ENCODE results near the gene SEC11A.
"Not testable (repeated sequence)": the region's sequence is repeated elsewhere in the genome, so short reads cannot be mapped to it uniquely, and the experiment has no call there.

The SEC11A gene

GRCh38 chr15:84645496-84645895 is 70.4 kb downstream of the SEC11A start:
- Histone ChIP-seq H3K36me3 (ENCODE audit: control insufficient read depth, insufficient read depth, low read length) (peaks cover 35% of the 10 kb centered on the region), H3K4me3 (ENCODE audit: insufficient read depth, low read depth, low read length) (no peak overlapping the region), H3K4me1 (ENCODE audit: control insufficient read depth, insufficient read depth, low read length) (no peaks in the 10 kb centered on the region), H3K27ac (ENCODE audit: insufficient read depth, low read depth, low read length, poor library complexity, severe bottlenecking) (no peak overlapping the region), H3K9me3 (ENCODE audit: control insufficient read depth, low read length) (no peaks in the 10 kb centered on the region), H3K27me3 (ENCODE audit: control insufficient read depth, insufficient read depth, low read length, poor library complexity, severe bottlenecking) (no peaks in the 10 kb centered on the region)
- WGBS, 2 experiments: 96 to 97% methylated on average over 10 of the region's 10 CpGs

GRCh38 chr15:84643838-84644237 is 72.1 kb downstream of the SEC11A start:
- no peak overlapping the region for H3K4me3 ChIP-seq (ENCODE audit: insufficient read depth, low read depth, low read length)
- no peaks in the 10 kb centered on the region for H3K4me1 ChIP-seq (ENCODE audit: control insufficient read depth, insufficient read depth, low read length)
- H3K9me3 ChIP-seq (ENCODE audit: control insufficient read depth, low read length): no peaks in the 10 kb centered on the region
- H3K27me3 ChIP-seq (ENCODE audit: control insufficient read depth, insufficient read depth, low read length, poor library complexity, severe bottlenecking): no peaks in the 10 kb centered on the region
- no peak overlapping the region for H3K27ac ChIP-seq (ENCODE audit: insufficient read depth, low read depth, low read length, poor library complexity, severe bottlenecking)
- WGBS, 2 experiments: 95 to 96% methylated on average over 5 to 6 of the region's 6 CpGs
- H3K36me3 ChIP-seq (ENCODE audit: control insufficient read depth, insufficient read depth, low read length): peaks cover 35% of the 10 kb centered on the region

GRCh38 chr15:84642640-84643039 is 73.3 kb downstream of the SEC11A start:
- not testable (repeated sequence) for H3K9me3 ChIP-seq (ENCODE audit: control insufficient read depth, low read length); H3K27ac ChIP-seq (ENCODE audit: insufficient read depth, low read depth, low read length, poor library complexity, severe bottlenecking); H3K27me3 ChIP-seq (ENCODE audit: control insufficient read depth, insufficient read depth, low read length, poor library complexity, severe bottlenecking); H3K4me3 ChIP-seq (ENCODE audit: insufficient read depth, low read depth, low read length); H3K4me1 ChIP-seq (ENCODE audit: control insufficient read depth, insufficient read depth, low read length)
- WGBS, 2 experiments: 44 to 47% methylated on average over 2 of the region's 2 CpGs
- peaks cover 25% of the 10 kb centered on the region for H3K36me3 ChIP-seq (ENCODE audit: control insufficient read depth, insufficient read depth, low read length)

- H3K27ac ChIP-seq (ENCODE audit: insufficient read depth, low read depth, low read length, poor library complexity, severe bottlenecking); H3K4me3 ChIP-seq (ENCODE audit: insufficient read depth, low read depth, low read length); H3K9me3 ChIP-seq (ENCODE audit: control insufficient read depth, low read length); H3K4me1 ChIP-seq (ENCODE audit: control insufficient read depth, insufficient read depth, low read length); H3K27me3 ChIP-seq (ENCODE audit: control insufficient read depth, insufficient read depth, low read length, poor library complexity, severe bottlenecking): not testable (repeated sequence)
- peaks cover 23% of the 10 kb centered on the region for H3K36me3 ChIP-seq (ENCODE audit: control insufficient read depth, insufficient read depth, low read length)
- 94 to 95% methylated on average over 9 of the region's 9 CpGs for WGBS, 2 experiments
Observed at GRCh38 chr15:84641871-84642270, 74.1 kb downstream of the SEC11A start.

- Histone ChIP-seq H3K4me3 (ENCODE audit: insufficient read depth, low read depth, low read length) (no peak overlapping the region), H3K9me3 (ENCODE audit: control insufficient read depth, low read length) (no peaks in the 10 kb centered on the region), H3K27ac (ENCODE audit: insufficient read depth, low read depth, low read length, poor library complexity, severe bottlenecking) (no peak overlapping the region), H3K4me1 (ENCODE audit: control insufficient read depth, insufficient read depth, low read length) (no peaks in the 10 kb centered on the region), H3K27me3 (ENCODE audit: control insufficient read depth, insufficient read depth, low read length, poor library complexity, severe bottlenecking) (peaks cover 28% of the 10 kb centered on the region), H3K36me3 (ENCODE audit: control insufficient read depth, insufficient read depth, low read length) (peaks cover 6% of the 10 kb centered on the region)
- 82 to 87% methylated on average over 3 of the region's 3 CpGs for WGBS, 2 experiments
Observed at GRCh38 chr15:84638103-84638502, 77.8 kb downstream of the SEC11A start.

GRCh38 chr15:84634228-84634837 is 81.6 kb downstream of the SEC11A start:
- Histone ChIP-seq H3K4me3 (ENCODE audit: insufficient read depth, low read depth, low read length) (peak overlapping the region; percentile 48), H3K9me3 (ENCODE audit: control insufficient read depth, low read length) (no peaks in the 10 kb centered on the region), H3K27ac (ENCODE audit: insufficient read depth, low read depth, low read length, poor library complexity, severe bottlenecking) (no peak overlapping the region), H3K36me3 (ENCODE audit: control insufficient read depth, insufficient read depth, low read length) (no peaks in the 10 kb centered on the region), H3K4me1 (ENCODE audit: control insufficient read depth, insufficient read depth, low read length) (no peaks in the 10 kb centered on the region), H3K27me3 (ENCODE audit: control insufficient read depth, insufficient read depth, low read length, poor library complexity, severe bottlenecking) (peaks cover 43% of the 10 kb centered on the region)
- 37 to 39% methylated on average over 22 to 23 of the region's 23 CpGs for WGBS, 2 experiments

- Histone ChIP-seq H3K27ac (ENCODE audit: insufficient read depth, low read depth, low read length, poor library complexity, severe bottlenecking) (no peak overlapping the region), H3K36me3 (ENCODE audit: control insufficient read depth, insufficient read depth, low read length) (no peaks in the 10 kb centered on the region)
Observed at GRCh38 chr15:84633311-84634227, 82.4 kb downstream of the SEC11A start.

GRCh38 chr15:84631706-84632272 is 84.2 kb downstream of the SEC11A start:
- Histone ChIP-seq H3K4me3 (ENCODE audit: insufficient read depth, low read depth, low read length) (peak overlapping the region; percentile 62), H3K27me3 (ENCODE audit: control insufficient read depth, insufficient read depth, low read length, poor library complexity, severe bottlenecking) (peaks cover 43% of the 10 kb centered on the region), H3K9me3 (ENCODE audit: control insufficient read depth, low read length) (no peaks in the 10 kb centered on the region), H3K36me3 (ENCODE audit: control insufficient read depth, insufficient read depth, low read length) (no peaks in the 10 kb centered on the region), H3K4me1 (ENCODE audit: control insufficient read depth, insufficient read depth, low read length) (no peaks in the 10 kb centered on the region), H3K27ac (ENCODE audit: insufficient read depth, low read depth, low read length, poor library complexity, severe bottlenecking) (no peak overlapping the region)
- 63 to 64% methylated on average over 7 of the region's 7 CpGs for WGBS, 2 experiments

More at GRCh38 chr15:84633311-84634227, 82.4 kb downstream of the SEC11A start:
- 1 to 2% methylated on average over 105 of the region's 105 CpGs for WGBS, 2 experiments
- Histone ChIP-seq H3K27me3 (ENCODE audit: control insufficient read depth, insufficient read depth, low read length, poor library complexity, severe bottlenecking) (peaks cover 43% of the 10 kb centered on the region), H3K4me3 (ENCODE audit: insufficient read depth, low read depth, low read length) (peak overlapping the region; percentile 48), H3K9me3 (ENCODE audit: control insufficient read depth, low read length) (no peaks in the 10 kb centered on the region), H3K4me1 (ENCODE audit: control insufficient read depth, insufficient read depth, low read length) (no peaks in the 10 kb centered on the region)

- no peaks in the 10 kb centered on the region for H3K36me3 ChIP-seq (ENCODE audit: control insufficient read depth, insufficient read depth, low read length)
- peaks cover 24% of the 10 kb centered on the region for H3K27me3 ChIP-seq (ENCODE audit: control insufficient read depth, insufficient read depth, low read length, poor library complexity, severe bottlenecking)
- no peaks in the 10 kb centered on the region for H3K9me3 ChIP-seq (ENCODE audit: control insufficient read depth, low read length)
- no peak overlapping the region for H3K27ac ChIP-seq (ENCODE audit: insufficient read depth, low read depth, low read length, poor library complexity, severe bottlenecking)
- H3K4me3 ChIP-seq (ENCODE audit: insufficient read depth, low read depth, low read length): no peak overlapping the region
- 91 to 92% methylated on average over 8 to 9 of the region's 9 CpGs for WGBS, 2 experiments
- no peaks in the 10 kb centered on the region for H3K4me1 ChIP-seq (ENCODE audit: control insufficient read depth, insufficient read depth, low read length)
Observed at GRCh38 chr15:84629033-84629432, 86.9 kb downstream of the SEC11A start.

- peaks cover 7% of the 10 kb centered on the region for H3K9me3 ChIP-seq (ENCODE audit: control insufficient read depth, low read length)
- no peak overlapping the region for H3K27ac ChIP-seq (ENCODE audit: insufficient read depth, low read depth, low read length, poor library complexity, severe bottlenecking)
- WGBS, 2 experiments: 85 to 89% methylated on average over 2 of the region's 2 CpGs
- H3K36me3 ChIP-seq (ENCODE audit: control insufficient read depth, insufficient read depth, low read length): peaks cover 25% of the 10 kb centered on the region
- H3K4me1 ChIP-seq (ENCODE audit: control insufficient read depth, insufficient read depth, low read length): no peaks in the 10 kb centered on the region
- no peak overlapping the region for H3K4me3 ChIP-seq (ENCODE audit: insufficient read depth, low read depth, low read length)
- H3K27me3 ChIP-seq (ENCODE audit: control insufficient read depth, insufficient read depth, low read length, poor library complexity, severe bottlenecking): no peaks in the 10 kb centered on the region
Observed at GRCh38 chr15:84625123-84625522, 90.8 kb downstream of the SEC11A start.
